Type B pancreatic cell (in vitro differentiated cells): ENCODE results near the gene TACR1. TPM values are rescaled to one million over a fixed set of nuclear protein-coding genes. Genes with fewer than 3 reads are reported as not detected.

ENCODE experiments used
- DNase-seq: peaks from one replicate; pipeline ENCODE4 v3.0.0; 2021; ENCODE audit warnings: mixed read lengths; ENCODE audit not compliant: unreplicated experiment; ENCODE audit errors: extremely low spot score
- H3K27ac Mint-ChIP-seq: 2 replicates; pipeline ENCODE4 v1.8.0; 2021; ENCODE audit warnings: mild to moderate bottlenecking, mixed read lengths
- H3K27me3 Mint-ChIP-seq: 2 replicates; pipeline ENCODE4 v1.8.0; 2021; ENCODE audit warnings: mixed read lengths
- H3K36me3 Mint-ChIP-seq: 2 replicates; pipeline ENCODE4 v1.8.0; 2021; ENCODE audit warnings: mixed read lengths
- H3K4me1 Mint-ChIP-seq: one replicate; pipeline ENCODE4 v1.8.0; 2021; ENCODE audit warnings: mixed read lengths; ENCODE audit not compliant: unreplicated experiment
- H3K4me3 Mint-ChIP-seq: 2 replicates; pipeline ENCODE4 v1.8.0; 2021; ENCODE audit warnings: mild to moderate bottlenecking, mixed read lengths
- H3K9me3 Mint-ChIP-seq: 2 replicates; pipeline ENCODE4 v1.8.0; 2021; ENCODE audit warnings: mixed read lengths
- CTCF ChIP-seq: fragments of 200-600 bp; sonication (generic); conservative IDR thresholded peaks from 2 replicates; pipeline ENCODE4 v1.5.0; 2021; ENCODE audit warnings: antibody characterized with exemption, mild to moderate bottlenecking
- total RNA-seq: library from RNA; stranded (reverse); gene quantifications from 2 replicates; pipeline ENCODE4 v1.2.1, GENCODE V29; 2021; ENCODE audit warnings: low replicate concordance

Gene TACR1
- total RNA-seq, 1 donor from 2014 or later, result 1.5 TPM

- DNase-seq, result no peak
- Mint-ChIP-seq H3K9me3 (no peaks in the 10 kb centered on the region), H3K4me3 (no peak overlapping the region), H3K27ac (no peak overlapping the region), H3K27me3 (peaks cover 37% of the 10 kb centered on the region), H3K36me3 (no peaks in the 10 kb centered on the region), H3K4me1 (no peaks in the 10 kb centered on the region)
- no peak for TF ChIP-seq CTCF
Observed at GRCh38 chr2:75190271-75190990, 8.9 kb downstream of the TACR1 start.

- Mint-ChIP-seq H3K36me3 (no peaks in the 10 kb centered on the region), H3K9me3 (no peaks in the 10 kb centered on the region), H3K27ac (no peak overlapping the region), H3K4me1 (no peaks in the 10 kb centered on the region), H3K4me3 (no peak overlapping the region), H3K27me3 (peaks cover 12% of the 10 kb centered on the region)
- no peak for TF ChIP-seq CTCF
- no peak for DNase-seq
Observed at GRCh38 chr2:75186821-75187220, 12.5 kb downstream of the TACR1 start.

GRCh38 chr2:75182606-75183005 is 16.7 kb downstream of the TACR1 start:
- Mint-ChIP-seq H3K9me3 (no peaks in the 10 kb centered on the region), H3K27ac (no peak overlapping the region)
- no peak for TF ChIP-seq CTCF

GRCh38 chr2:75180476-75180875 is 18.8 kb downstream of the TACR1 start:
- Mint-ChIP-seq H3K4me3 (no peak overlapping the region), H3K27ac (no peak overlapping the region), H3K4me1 (peaks cover 2% of the 10 kb centered on the region), H3K9me3 (no peaks in the 10 kb centered on the region), H3K27me3 (no peaks in the 10 kb centered on the region), H3K36me3 (no peaks in the 10 kb centered on the region)
- no peak for TF ChIP-seq CTCF
- no peak for DNase-seq

More at GRCh38 chr2:75182606-75183005, 16.7 kb downstream of the TACR1 start:
- H3K4me3 Mint-ChIP-seq, result no peak overlapping the region
- no peaks in the 10 kb centered on the region for H3K4me1 Mint-ChIP-seq
- H3K27me3 Mint-ChIP-seq, result peaks cover 6% of the 10 kb centered on the region
- no peaks in the 10 kb centered on the region for H3K36me3 Mint-ChIP-seq
- DNase-seq, result no peak

GRCh38 chr2:75177427-75177826 is 21.9 kb downstream of the TACR1 start:
- no peak overlapping the region for H3K27ac Mint-ChIP-seq
- no peak for TF ChIP-seq CTCF
- no peaks in the 10 kb centered on the region for H3K27me3 Mint-ChIP-seq
- peaks cover 8% of the 10 kb centered on the region for H3K4me1 Mint-ChIP-seq
- no peak for DNase-seq
- H3K36me3 Mint-ChIP-seq, result no peaks in the 10 kb centered on the region
- H3K4me3 Mint-ChIP-seq, result no peak overlapping the region
- no peaks in the 10 kb centered on the region for H3K9me3 Mint-ChIP-seq
